H9 (cell line): ENCODE measurements around the gene TMOD4. TPM values are rescaled to one million over a fixed set of nuclear protein-coding genes. Genes with fewer than 3 reads are reported as not detected.
A peak's percentile ranks its signal among the peaks of the same experiment; 100 is the strongest.

Source experiments
- DNase-seq: peaks from one replicate; pipeline ENCODE4 v3.0.0-alpha.2; 2017
- H2AFZ ChIP-seq: one replicate; pipeline ENCODE4 v1.6.1; 2013; ENCODE audit warnings: mild to moderate bottlenecking, low read length, control low read depth, moderate library complexity
- H2AK5ac ChIP-seq: 2 replicates; pipeline ENCODE4 v1.6.1; 2013; ENCODE audit warnings: low read length, control low read depth, mixed read lengths; ENCODE audit not compliant: insufficient read length
- H2BK120ac ChIP-seq: one replicate; pipeline ENCODE4 v1.6.1; 2013; ENCODE audit warnings: low read depth, mild to moderate bottlenecking, low read length, control low read depth, inconsistent platforms; ENCODE audit not compliant: poor library complexity, severe bottlenecking
- H2BK12ac ChIP-seq: 2 replicates; pipeline ENCODE4 v1.6.1; 2013; ENCODE audit warnings: low read length, control low read depth, mixed read lengths, low read depth; ENCODE audit not compliant: insufficient read length
- H2BK15ac ChIP-seq: 2 replicates; pipeline ENCODE4 v1.6.1; 2013; ENCODE audit warnings: low read depth, low read length, control low read depth
- H2BK20ac ChIP-seq: one replicate; pipeline ENCODE4 v1.6.1; 2013; ENCODE audit warnings: low read depth, mild to moderate bottlenecking, low read length, control low read depth, inconsistent platforms; ENCODE audit not compliant: poor library complexity, severe bottlenecking
- H2BK5ac ChIP-seq: 2 replicates; pipeline ENCODE4 v1.6.1; 2013; ENCODE audit warnings: low read length, control low read depth, mixed read lengths; ENCODE audit not compliant: insufficient read length
- H3K14ac ChIP-seq: 2 replicates; pipeline ENCODE4 v1.6.1; 2013; ENCODE audit warnings: low read length, control low read depth; ENCODE audit not compliant: insufficient read depth
- H3K18ac ChIP-seq: 2 replicates; pipeline ENCODE4 v1.6.1; 2013; ENCODE audit warnings: low read depth, mild to moderate bottlenecking, mixed read lengths, low read length, control low read depth; ENCODE audit not compliant: insufficient read length
- H3K23ac ChIP-seq: 2 replicates; pipeline ENCODE4 v1.6.1; 2013; ENCODE audit warnings: low read length, control low read depth, mixed read lengths, low read depth; ENCODE audit not compliant: insufficient read length
- H3K23me2 ChIP-seq: 2 replicates; pipeline ENCODE4 v1.6.1; 2013; ENCODE audit warnings: low read depth, mild to moderate bottlenecking, mixed read lengths, low read length, control low read depth; ENCODE audit not compliant: insufficient read length, poor library complexity, severe bottlenecking
- H3K27ac ChIP-seq: 2 replicates; pipeline ENCODE4 v1.5.1; 2013; ENCODE audit warnings: low read length, control low read depth, mixed read lengths, low read depth; ENCODE audit not compliant: insufficient read length
- H3K27me3 ChIP-seq: 2 replicates; pipeline ENCODE4 v1.6.1; 2013; ENCODE audit warnings: low read length, control low read depth, inconsistent platforms; ENCODE audit not compliant: insufficient read depth
- H3K4ac ChIP-seq: 2 replicates; pipeline ENCODE4 v1.6.1; 2013; ENCODE audit warnings: low read depth, mild to moderate bottlenecking, control low read depth, inconsistent platforms, low read length, moderate library complexity
- H3K4me1 ChIP-seq: 2 replicates; pipeline ENCODE4 v1.6.1; 2013; ENCODE audit warnings: low read length, control low read depth, inconsistent platforms; ENCODE audit not compliant: insufficient read depth
- H3K4me2 ChIP-seq: 2 replicates; pipeline ENCODE4 v1.6.1; 2013; ENCODE audit warnings: low read length, control low read depth, mixed read lengths; ENCODE audit not compliant: insufficient read length, insufficient read depth
- H3K56ac ChIP-seq: 2 replicates; pipeline ENCODE4 v1.6.1; 2013; ENCODE audit warnings: low read depth, mild to moderate bottlenecking, mixed read lengths, low read length, control low read depth; ENCODE audit not compliant: insufficient read length
- H3K79me1 ChIP-seq: 2 replicates; pipeline ENCODE4 v1.6.1; 2013; ENCODE audit warnings: low read depth, mild to moderate bottlenecking, moderate library complexity, low read length, control low read depth, inconsistent platforms; ENCODE audit not compliant: insufficient read depth, poor library complexity, severe bottlenecking
- H3K79me2 ChIP-seq: 2 replicates; pipeline ENCODE4 v1.6.1; 2013; ENCODE audit warnings: low read length, control low read depth, inconsistent platforms; ENCODE audit not compliant: insufficient read depth
- H3K9ac ChIP-seq: 2 replicates; pipeline ENCODE4 v1.6.1; 2013; ENCODE audit warnings: low read length, control low read depth, mixed read lengths; ENCODE audit not compliant: insufficient read length; ENCODE audit errors: extremely low read depth
- H3K9me3 ChIP-seq: one replicate; pipeline ENCODE4 v1.6.1; 2013; ENCODE audit warnings: low read depth, low read length, inconsistent platforms; ENCODE audit not compliant: control insufficient read depth
- H3T11ph ChIP-seq: one replicate; pipeline ENCODE4 v1.6.1; 2013; ENCODE audit warnings: mild to moderate bottlenecking, low read length, control low read depth, inconsistent platforms
- H4K20me1 ChIP-seq: one replicate; pipeline ENCODE4 v1.6.1; 2013; ENCODE audit not compliant: control insufficient read depth, insufficient read length, insufficient read depth
- H4K5ac ChIP-seq: 2 replicates; pipeline ENCODE4 v1.6.1; 2013; ENCODE audit warnings: low read depth, mild to moderate bottlenecking, mixed read lengths, low read length, control low read depth; ENCODE audit not compliant: insufficient read length
- H4K8ac ChIP-seq: replicated peaks from 2 replicates; pipeline ENCODE4 v1.6.1; 2013; ENCODE audit warnings: low read length, control low read depth, mixed read lengths, low read depth; ENCODE audit not compliant: insufficient read length
- H4K91ac ChIP-seq: 2 replicates; pipeline ENCODE4 v1.6.1; 2013; ENCODE audit warnings: low read depth, mild to moderate bottlenecking, moderate library complexity, mixed read lengths, low read length, control low read depth; ENCODE audit not compliant: insufficient read length
- H3K27ac Mint-ChIP-seq, 3 experiments: 2 replicates in 2 of 3; 3 replicates in 1 of 3; pipeline ENCODE4 v1.8.0; 2020 to 2021; ENCODE audit warnings: mixed read lengths in 3 of 3, mild to moderate bottlenecking in 1 of 3, moderate library complexity in 1 of 3
- H3K27me3 Mint-ChIP-seq: 2 replicates; pipeline ENCODE4 v1.8.0; 2021; ENCODE audit warnings: low read depth, mild to moderate bottlenecking, moderate library complexity, mixed read lengths
- H3K36me3 Mint-ChIP-seq, 3 experiments: 2 replicates in 2 of 3; 3 replicates in 1 of 3; pipeline ENCODE4 v1.8.0; 2020 to 2021; ENCODE audit warnings: low read depth in 3 of 3, mixed read lengths in 3 of 3; ENCODE audit not compliant: insufficient read depth in 1 of 3
- H3K4me1 Mint-ChIP-seq, 2 experiments: 2 replicates each; pipeline ENCODE4 v1.8.0; 2020; ENCODE audit warnings: mixed read lengths in 2 of 2
- H3K4me3 Mint-ChIP-seq, 2 experiments: 2 replicates in 1 of 2; 3 replicates in 1 of 2; pipeline ENCODE4 v1.8.0; 2020 to 2021; ENCODE audit warnings: mild to moderate bottlenecking in 2 of 2, mixed read lengths in 2 of 2, moderate library complexity in 1 of 2
- H3K9me3 Mint-ChIP-seq, 2 experiments: 2 replicates in 1 of 2; 3 replicates in 1 of 2; pipeline ENCODE4 v1.8.0; 2020; ENCODE audit warnings: mild to moderate bottlenecking in 2 of 2, mixed read lengths in 2 of 2, moderate library complexity in 1 of 2
- WGBS: extraction: QIAGEN DNeasy Blood & Tissue Kit; methylation state at CpG from one replicate; pipeline ENCODE4 v1.1.7; 2013; ENCODE audit warnings: missing lambda C conversion rate, low lambda C conversion rate, mixed read lengths; ENCODE audit not compliant: insufficient read length; ENCODE audit errors: extremely low coverage; 5-methylcytosine and 5-hydroxymethylcytosine counted together
- total RNA-seq: library from RNA; stranded (reverse); gene quantifications from 2 replicates; pipeline ENCODE4 v1.2.1, GENCODE V29; 2021
- TF ChIP-seq, protein P1 (sequence below): fragments of 200-600 bp; sonication (generic); conservative IDR thresholded peaks from 3 replicates; pipeline ENCODE4 v1.8.0; 2021; ENCODE audit warnings: antibody characterized with exemption, mild to moderate bottlenecking

Gene TMOD4
- total RNA-seq, 1 experiment from 2014 or later: 0.42 TPM

GRCh38 chr1:151143986-151144385 is 31.8 kb downstream of the TMOD4 start:
- Histone ChIP-seq H3K56ac (no peak overlapping the region), H3K23me2 (peaks cover 24% of the 10 kb centered on the region), H3K27me3 (no peaks in the 10 kb centered on the region; the same call in 1 of the 2 replicates), H3K4me1 (peaks cover 22% of the 10 kb centered on the region; the same call in 1 of the 2 replicates), H3K27ac (no peak overlapping the region), H2BK5ac (no peak overlapping the region), H4K5ac (no peak overlapping the region), H4K20me1 (peaks cover 4% of the 10 kb centered on the region), H2BK20ac (no peak overlapping the region), H2AFZ (no peak overlapping the region), H3K4ac (no peak overlapping the region), H4K8ac (no peak overlapping the region), H4K91ac (no peak overlapping the region), H3K14ac (no peak overlapping the region), H3K9ac (no peak overlapping the region), H3K9me3 (no peaks in the 10 kb centered on the region), H3K18ac (no peak overlapping the region), H2BK12ac (no peak overlapping the region), H2AK5ac (no peak overlapping the region), H3T11ph (no peak overlapping the region), H3K4me2 (peak overlapping the region; percentile 90), H2BK15ac (no peak overlapping the region), H2BK120ac (no peak overlapping the region), H3K79me2 (no peaks in the 10 kb centered on the region), H3K23ac (no peak overlapping the region), H3K79me1 (no peaks in the 10 kb centered on the region)
- Mint-ChIP-seq H3K4me3 (peak overlapping the region; percentile 14 to 85; a peak in 4 of 5 replicates), H3K4me1 (peaks cover 34 to 43% of the 10 kb centered on the region in 2 experiments), H3K36me3 (peaks cover 5 to 10% (median 8%) of the 10 kb centered on the region in 3 experiments; a peak in 4 of 7 replicates), H3K27ac (peak overlapping the region in 1 of 3 experiments; percentile 44; a peak in 1 of 7 replicates), H3K27me3 (peaks cover 31% of the 10 kb centered on the region), H3K9me3 (no peaks in the 10 kb centered on the region)
- TF ChIP-seq, protein P1, sequence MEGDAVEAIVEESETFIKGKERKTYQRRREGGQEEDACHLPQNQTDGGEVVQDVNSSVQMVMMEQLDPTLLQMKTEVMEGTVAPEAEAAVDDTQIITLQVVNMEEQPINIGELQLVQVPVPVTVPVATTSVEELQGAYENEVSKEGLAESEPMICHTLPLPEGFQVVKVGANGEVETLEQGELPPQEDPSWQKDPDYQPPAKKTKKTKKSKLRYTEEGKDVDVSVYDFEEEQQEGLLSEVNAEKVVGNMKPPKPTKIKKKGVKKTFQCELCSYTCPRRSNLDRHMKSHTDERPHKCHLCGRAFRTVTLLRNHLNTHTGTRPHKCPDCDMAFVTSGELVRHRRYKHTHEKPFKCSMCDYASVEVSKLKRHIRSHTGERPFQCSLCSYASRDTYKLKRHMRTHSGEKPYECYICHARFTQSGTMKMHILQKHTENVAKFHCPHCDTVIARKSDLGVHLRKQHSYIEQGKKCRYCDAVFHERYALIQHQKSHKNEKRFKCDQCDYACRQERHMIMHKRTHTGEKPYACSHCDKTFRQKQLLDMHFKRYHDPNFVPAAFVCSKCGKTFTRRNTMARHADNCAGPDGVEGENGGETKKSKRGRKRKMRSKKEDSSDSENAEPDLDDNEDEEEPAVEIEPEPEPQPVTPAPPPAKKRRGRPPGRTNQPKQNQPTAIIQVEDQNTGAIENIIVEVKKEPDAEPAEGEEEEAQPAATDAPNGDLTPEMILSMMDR: no peak
- WGBS: no CpG with 5 or more reads among the region's 5 CpGs
- DNase-seq: peak; percentile 46
